T-helper 2 cell treated with Interferon-gamma antibody and Interleukin-4, amounts not matched to agents 5 μg/mL and 100 μg/mL, for 36 hours (primary cell): ENCODE results near the gene RGS17.

ENCODE experiments used
- DNase-seq: peaks from one replicate; pipeline ENCODE4 v3.0.0; 2021; ENCODE audit warnings: low spot score
- H3K27ac Mint-ChIP-seq: one replicate; pipeline ENCODE4 v1.8.0; 2021; ENCODE audit warnings: mild to moderate bottlenecking, mixed read lengths
- H3K27me3 Mint-ChIP-seq: one replicate; pipeline ENCODE4 v1.8.0; 2021; ENCODE audit warnings: low read depth, mixed read lengths
- H3K36me3 Mint-ChIP-seq: one replicate; pipeline ENCODE4 v1.8.0; 2021; ENCODE audit warnings: low read depth, mixed read lengths
- H3K4me1 Mint-ChIP-seq: one replicate; pipeline ENCODE4 v1.8.0; 2021; ENCODE audit warnings: low read depth, mixed read lengths
- H3K4me3 Mint-ChIP-seq: one replicate; pipeline ENCODE4 v1.8.0; 2022; ENCODE audit warnings: mild to moderate bottlenecking, moderate library complexity, mixed read lengths
- H3K9me3 Mint-ChIP-seq: one replicate; pipeline ENCODE4 v1.8.0; 2021; ENCODE audit warnings: mixed read lengths

Gene RGS17

GRCh38 chr6:153108315-153108714 lies 22.8 kb downstream of the RGS17 start:
- no peaks in the 10 kb centered on the region for H3K4me1 Mint-ChIP-seq
- H3K27ac Mint-ChIP-seq, result no peak overlapping the region
- no peak for DNase-seq
- no peaks in the 10 kb centered on the region for H3K36me3 Mint-ChIP-seq
- no peaks in the 10 kb centered on the region for H3K27me3 Mint-ChIP-seq
- H3K9me3 Mint-ChIP-seq, result no peaks in the 10 kb centered on the region
- no peak overlapping the region for H3K4me3 Mint-ChIP-seq

DNA sequence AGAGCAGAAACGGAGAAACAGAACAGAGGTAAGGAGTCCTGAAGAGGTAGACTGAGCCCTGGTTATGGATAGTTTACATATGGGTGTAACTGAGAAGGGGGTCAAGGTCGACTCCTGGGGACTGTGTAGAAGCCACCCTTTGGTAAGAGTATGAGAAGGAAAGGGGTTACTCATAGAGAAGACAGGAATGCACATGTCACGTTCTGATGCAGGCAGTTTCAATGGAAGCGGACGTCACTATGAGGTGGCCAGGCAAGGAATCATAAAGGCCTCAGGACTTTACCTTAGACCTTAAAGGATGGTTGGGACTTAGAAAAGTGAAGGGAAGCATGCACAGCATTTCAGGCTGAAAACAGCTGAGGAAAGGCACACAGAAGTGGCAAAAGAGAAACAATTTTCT lies 25.1 kb downstream of the RGS17 start:
- Mint-ChIP-seq H3K36me3 (no peaks in the 10 kb centered on the region), H3K27ac (no peak overlapping the region), H3K27me3 (no peaks in the 10 kb centered on the region), H3K4me1 (no peaks in the 10 kb centered on the region), H3K9me3 (no peaks in the 10 kb centered on the region), H3K4me3 (no peak overlapping the region)
- DNase-seq, result no peak

DNA sequence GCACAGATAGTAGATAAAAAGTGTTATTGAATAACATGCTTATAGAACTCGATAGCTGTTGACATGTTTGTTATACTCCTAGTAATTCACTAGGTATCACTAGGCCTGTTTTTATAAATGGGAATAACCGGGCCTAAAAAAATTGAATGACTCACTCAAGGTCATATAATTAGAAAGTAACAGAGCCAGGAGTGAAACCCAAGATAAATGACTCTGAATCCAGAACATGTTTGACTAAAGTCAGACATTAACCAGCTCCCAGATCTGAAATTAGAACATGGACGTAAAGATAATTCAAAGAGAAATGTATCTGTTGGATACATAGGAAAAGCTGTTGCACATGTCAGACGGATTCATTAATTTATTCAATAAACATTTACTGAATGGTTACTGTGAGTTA lies 26.9 kb downstream of the RGS17 start:
- Mint-ChIP-seq H3K27ac (no peak overlapping the region), H3K4me1 (no peaks in the 10 kb centered on the region), H3K27me3 (no peaks in the 10 kb centered on the region), H3K4me3 (no peak overlapping the region), H3K9me3 (no peaks in the 10 kb centered on the region), H3K36me3 (no peaks in the 10 kb centered on the region)
- DNase-seq, result no peak

GRCh38 chr6:153103319-153103655 lies 27.8 kb downstream of the RGS17 start:
- Mint-ChIP-seq H3K9me3 (no peaks in the 10 kb centered on the region), H3K4me3 (no peak overlapping the region), H3K4me1 (no peaks in the 10 kb centered on the region)

GRCh38 chr6:153102605-153103318 lies 28.3 kb downstream of the RGS17 start:
- Mint-ChIP-seq H3K27ac (no peak overlapping the region), H3K36me3 (no peaks in the 10 kb centered on the region), H3K4me3 (no peak overlapping the region), H3K9me3 (no peaks in the 10 kb centered on the region), H3K4me1 (no peaks in the 10 kb centered on the region), H3K27me3 (no peaks in the 10 kb centered on the region)
- DNase-seq, result no peak

More at GRCh38 chr6:153103319-153103655, 27.8 kb downstream of the RGS17 start:
- Mint-ChIP-seq H3K36me3 (no peaks in the 10 kb centered on the region), H3K27me3 (no peaks in the 10 kb centered on the region), H3K27ac (no peak overlapping the region)
- no peak for DNase-seq

GRCh38 chr6:153101461-153101860 lies 29.6 kb downstream of the RGS17 start:
- H3K27me3 Mint-ChIP-seq, result no peaks in the 10 kb centered on the region
- H3K9me3 Mint-ChIP-seq, result no peaks in the 10 kb centered on the region
- no peaks in the 10 kb centered on the region for H3K36me3 Mint-ChIP-seq
- no peak overlapping the region for H3K4me3 Mint-ChIP-seq
- no peak overlapping the region for H3K27ac Mint-ChIP-seq
- no peak for DNase-seq
- H3K4me1 Mint-ChIP-seq, result no peaks in the 10 kb centered on the region

DNA sequence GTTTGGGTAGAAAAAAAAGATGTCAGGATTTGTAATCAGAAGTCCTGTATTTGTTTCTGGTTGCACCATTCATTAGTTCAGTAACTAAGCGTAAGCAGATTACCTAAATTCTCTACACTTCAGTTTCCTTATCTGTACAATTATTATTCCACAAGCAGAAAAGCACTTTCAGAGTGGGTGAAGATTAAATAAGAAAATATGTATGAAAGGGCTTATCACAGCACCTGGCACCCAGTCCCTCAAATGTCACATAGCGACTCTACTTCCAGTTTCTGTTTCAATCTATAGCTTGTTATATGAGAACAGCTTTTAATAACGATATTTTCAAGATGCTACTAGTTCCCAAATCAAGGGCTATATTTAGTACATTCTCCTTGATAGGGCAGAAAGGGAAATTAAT lies 31.4 kb downstream of the RGS17 start:
- no peaks in the 10 kb centered on the region for H3K36me3 Mint-ChIP-seq
- no peak for DNase-seq
- no peaks in the 10 kb centered on the region for H3K27me3 Mint-ChIP-seq
- no peaks in the 10 kb centered on the region for H3K9me3 Mint-ChIP-seq
- no peak overlapping the region for H3K27ac Mint-ChIP-seq
- no peaks in the 10 kb centered on the region for H3K4me1 Mint-ChIP-seq
- no peak overlapping the region for H3K4me3 Mint-ChIP-seq

- Mint-ChIP-seq H3K4me3 (no peak overlapping the region), H3K27me3 (peaks cover 3% of the 10 kb centered on the region), H3K36me3 (no peaks in the 10 kb centered on the region), H3K9me3 (no peaks in the 10 kb centered on the region), H3K27ac (no peak overlapping the region), H3K4me1 (no peaks in the 10 kb centered on the region)
- DNase-seq, result no peak
Observed at GRCh38 chr6:153096792-153097191, 34.3 kb downstream of the RGS17 start.

- Mint-ChIP-seq H3K4me3 (no peak overlapping the region), H3K4me1 (no peaks in the 10 kb centered on the region)
Observed at GRCh38 chr6:153096031-153096430, 35.1 kb downstream of the RGS17 start.

GRCh38 chr6:153092082-153093013 lies 38.7 kb downstream of the RGS17 start:
- no peaks in the 10 kb centered on the region for H3K36me3 Mint-ChIP-seq
- H3K9me3 Mint-ChIP-seq, result no peaks in the 10 kb centered on the region
- H3K27ac Mint-ChIP-seq, result no peak overlapping the region
- no peak for DNase-seq
- no peak overlapping the region for H3K4me3 Mint-ChIP-seq
- H3K27me3 Mint-ChIP-seq, result peaks cover 3% of the 10 kb centered on the region
- no peaks in the 10 kb centered on the region for H3K4me1 Mint-ChIP-seq

More at GRCh38 chr6:153096031-153096430, 35.1 kb downstream of the RGS17 start:
- Mint-ChIP-seq H3K27ac (no peak overlapping the region), H3K27me3 (peaks cover 3% of the 10 kb centered on the region), H3K36me3 (no peaks in the 10 kb centered on the region), H3K9me3 (no peaks in the 10 kb centered on the region)
- DNase-seq, result no peak

DNA sequence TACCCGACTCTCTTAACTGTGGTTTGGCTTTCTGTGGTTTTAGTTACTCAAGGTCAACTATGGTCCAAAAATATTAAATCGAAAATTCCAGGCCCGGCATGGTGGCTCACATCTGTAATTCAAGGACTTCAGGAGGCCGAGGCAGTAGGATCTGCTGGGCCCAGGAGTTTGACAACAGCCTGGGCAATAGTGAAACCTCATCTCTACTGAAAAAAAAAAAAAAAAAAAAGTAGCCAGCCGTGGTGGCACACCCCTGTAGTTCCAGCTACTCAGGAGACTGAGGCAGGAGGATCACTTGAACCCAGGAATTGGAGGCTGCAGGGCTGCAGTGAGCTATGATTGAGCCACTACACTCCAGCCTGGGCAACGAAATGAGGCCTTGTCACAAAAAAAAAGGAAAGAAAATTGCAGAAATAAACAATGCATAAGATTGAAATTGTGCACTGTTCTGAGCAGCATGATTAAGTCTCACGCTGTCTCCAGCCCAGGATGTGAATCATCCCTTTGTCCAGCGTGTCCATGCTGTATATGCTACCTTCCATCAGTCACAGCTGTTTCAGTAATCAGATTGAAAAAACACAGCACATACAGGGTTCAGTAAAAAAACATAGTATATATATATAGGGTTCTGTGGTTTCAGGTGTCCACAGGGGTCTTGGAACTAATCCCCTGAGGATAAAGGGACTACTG lies 40.7 kb downstream of the RGS17 start:
- no peak overlapping the region for H3K4me3 Mint-ChIP-seq
- no peaks in the 10 kb centered on the region for H3K36me3 Mint-ChIP-seq
- no peaks in the 10 kb centered on the region for H3K4me1 Mint-ChIP-seq
- H3K27ac Mint-ChIP-seq, result no peak overlapping the region
- H3K9me3 Mint-ChIP-seq, result no peaks in the 10 kb centered on the region
- peaks cover 3% of the 10 kb centered on the region for H3K27me3 Mint-ChIP-seq
- no peak for DNase-seq

- DNase-seq, result no peak
- H3K9me3 Mint-ChIP-seq, result no peaks in the 10 kb centered on the region
- H3K36me3 Mint-ChIP-seq, result no peaks in the 10 kb centered on the region
- H3K4me3 Mint-ChIP-seq, result no peak overlapping the region
- no peaks in the 10 kb centered on the region for H3K4me1 Mint-ChIP-seq
- peaks cover 3% of the 10 kb centered on the region for H3K27me3 Mint-ChIP-seq
- H3K27ac Mint-ChIP-seq, result no peak overlapping the region
Observed at GRCh38 chr6:153088796-153089195, 42.3 kb downstream of the RGS17 start.

GRCh38 chr6:153087436-153087835 lies 43.6 kb downstream of the RGS17 start:
- no peak overlapping the region for H3K27ac Mint-ChIP-seq

More at GRCh38 chr6:153087436-153087835, 43.6 kb downstream of the RGS17 start:
- Mint-ChIP-seq H3K36me3 (no peaks in the 10 kb centered on the region), H3K9me3 (no peaks in the 10 kb centered on the region), H3K4me3 (no peak overlapping the region), H3K27me3 (no peaks in the 10 kb centered on the region), H3K4me1 (no peaks in the 10 kb centered on the region)
- no peak for DNase-seq
